Lung microvascular endothelial cell (primary cell): ENCODE data around the gene CHADL. TPM values are rescaled to one million over a fixed set of nuclear protein-coding genes. Genes with fewer than 3 reads are reported as not detected.
"Not testable (repeated sequence)": the region's sequence is repeated elsewhere in the genome, so short reads cannot be mapped to it uniquely, and the experiment has no call there.

Experiments
- DNase-seq, 2 donors: peaks; one replicate each; pipeline versions ENCODE4 v3.0.0 to v3.0.0-alpha.2; 2010; ENCODE audit warnings: low read depth in 2 of 2
- total RNA-seq: library from RNA; depleted of rRNA; stranded (reverse); fragments of >200 nt; gene quantifications from 2 replicates; pipeline ENCODE4 v1.2.1, GENCODE V29; 2014

CHADL gene
- total RNA-seq: 0.44 and 0.60 TPM in 2 replicates

GRCh38 chr22:41240377-41241132, at the start of gene CHADL:
TSS of gene CHADL (minus strand) at chr22:41240931. CDS start at chr22:41240881, 50 bp downstream.
- DNase-seq: no peak

- no peak for DNase-seq
Measured at GRCh38 chr22:41289671-41290070, 48.9 kb upstream of the CHADL start.

- peak; percentile 82 to 85 for DNase-seq
Measured at GRCh38 chr22:41288245-41288946, 47.7 kb upstream of the CHADL start.

- DNase-seq: peak; percentile 77 to 81
Measured at GRCh38 chr22:41286639-41287091, 45.9 kb upstream of the CHADL start.

GRCh38 chr22:41285820-41286638, 45.3 kb upstream of the CHADL start, which contains the start of gene RANGAP1:
TSS of gene RANGAP1 (minus strand) at chr22:41286187. CDS start at chr22:41281044, 5,143 bp downstream.
- peak; percentile 99 for DNase-seq

GRCh38 chr22:41285441-41285819, 44.7 kb upstream of the CHADL start:
- DNase-seq: peak; percentile 85 to 88

GRCh38 chr22:41284465-41284864, 43.7 kb upstream of the CHADL start:
- DNase-seq: no peak

GRCh38 chr22:41280854-41281253, 40.1 kb upstream of the CHADL start:
- no peak for DNase-seq

- no peak for DNase-seq
Measured at GRCh38 chr22:41280065-41280464, 39.3 kb upstream of the CHADL start.

- DNase-seq: no peak
Measured at GRCh38 chr22:41274856-41275255, 34.1 kb upstream of the CHADL start.

- DNase-seq: no peak
Measured at GRCh38 chr22:41273128-41273527, 32.4 kb upstream of the CHADL start.

- no peak for DNase-seq
Measured at GRCh38 chr22:41271787-41272186, 31.1 kb upstream of the CHADL start.

GRCh38 chr22:41267958-41268357, 27.2 kb upstream of the CHADL start:
- no peak for DNase-seq

- no peak for DNase-seq
Measured at GRCh38 chr22:41264408-41264941, 23.7 kb upstream of the CHADL start.

GRCh38 chr22:41263704-41264103, 23.0 kb upstream of the CHADL start:
- DNase-seq: no peak

- DNase-seq: no peak
Measured at GRCh38 chr22:41262250-41262765, 21.6 kb upstream of the CHADL start.

GRCh38 chr22:41261541-41262249, 21.0 kb upstream of the CHADL start:
- DNase-seq: no peak

- no peak for DNase-seq
Measured at GRCh38 chr22:41260871-41261270, 20.1 kb upstream of the CHADL start.

GRCh38 chr22:41259756-41260155, 19.0 kb upstream of the CHADL start:
- DNase-seq: not testable (repeated sequence)

GRCh38 chr22:41257696-41258095, 17.0 kb upstream of the CHADL start:
- DNase-seq: no peak
